AG09309 (cell line): ENCODE data around the gene MINDY2.
"Not testable (repeated sequence)": the region's sequence is repeated elsewhere in the genome, so short reads cannot be mapped to it uniquely, and the experiment has no call there.

ENCODE experiments used
- DNase-seq: peaks from one replicate; pipeline ENCODE4 v3.0.0-alpha.2; 2010; ENCODE audit warnings: low read depth
- H3K4me3 ChIP-seq: 2 replicates; pipeline ENCODE4 v1.5.1; 2011; ENCODE audit warnings: mild to moderate bottlenecking, low read depth, low read length, moderate library complexity; ENCODE audit not compliant: control insufficient read depth
- TF ChIP-seq, protein P1 (sequence below): IDR thresholded peaks from 2 replicates; pipeline ENCODE4 v1.5.1; 2011; ENCODE audit warnings: mild to moderate bottlenecking, low read depth, low read length, inconsistent platforms; ENCODE audit not compliant: insufficient read depth, control insufficient read depth; ENCODE audit errors: missing control alignments

The MINDY2 gene

DNA sequence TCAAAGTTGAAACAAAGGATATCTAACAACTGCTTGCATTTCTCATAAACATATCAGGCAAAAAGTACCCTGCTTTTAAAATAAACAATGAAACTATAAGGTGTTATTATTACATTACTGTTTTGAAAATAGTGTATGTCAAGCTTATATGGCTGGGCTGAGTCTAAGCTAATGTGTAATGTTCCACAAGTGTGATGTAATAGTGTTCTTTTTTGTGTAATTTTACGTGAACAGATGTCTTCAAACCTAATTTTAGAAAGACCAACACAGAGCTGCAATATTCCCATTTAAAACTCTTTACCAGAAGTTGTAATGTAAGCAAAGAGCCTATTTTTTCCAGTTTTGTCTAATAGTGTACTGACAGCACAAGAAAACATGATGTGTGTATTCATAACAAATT, 34.0 kb downstream of the MINDY2 start:
- TF ChIP-seq, protein P1, sequence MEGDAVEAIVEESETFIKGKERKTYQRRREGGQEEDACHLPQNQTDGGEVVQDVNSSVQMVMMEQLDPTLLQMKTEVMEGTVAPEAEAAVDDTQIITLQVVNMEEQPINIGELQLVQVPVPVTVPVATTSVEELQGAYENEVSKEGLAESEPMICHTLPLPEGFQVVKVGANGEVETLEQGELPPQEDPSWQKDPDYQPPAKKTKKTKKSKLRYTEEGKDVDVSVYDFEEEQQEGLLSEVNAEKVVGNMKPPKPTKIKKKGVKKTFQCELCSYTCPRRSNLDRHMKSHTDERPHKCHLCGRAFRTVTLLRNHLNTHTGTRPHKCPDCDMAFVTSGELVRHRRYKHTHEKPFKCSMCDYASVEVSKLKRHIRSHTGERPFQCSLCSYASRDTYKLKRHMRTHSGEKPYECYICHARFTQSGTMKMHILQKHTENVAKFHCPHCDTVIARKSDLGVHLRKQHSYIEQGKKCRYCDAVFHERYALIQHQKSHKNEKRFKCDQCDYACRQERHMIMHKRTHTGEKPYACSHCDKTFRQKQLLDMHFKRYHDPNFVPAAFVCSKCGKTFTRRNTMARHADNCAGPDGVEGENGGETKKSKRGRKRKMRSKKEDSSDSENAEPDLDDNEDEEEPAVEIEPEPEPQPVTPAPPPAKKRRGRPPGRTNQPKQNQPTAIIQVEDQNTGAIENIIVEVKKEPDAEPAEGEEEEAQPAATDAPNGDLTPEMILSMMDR: no peak
- no peak for DNase-seq
- H3K4me3 ChIP-seq: no peak overlapping the region

DNA sequence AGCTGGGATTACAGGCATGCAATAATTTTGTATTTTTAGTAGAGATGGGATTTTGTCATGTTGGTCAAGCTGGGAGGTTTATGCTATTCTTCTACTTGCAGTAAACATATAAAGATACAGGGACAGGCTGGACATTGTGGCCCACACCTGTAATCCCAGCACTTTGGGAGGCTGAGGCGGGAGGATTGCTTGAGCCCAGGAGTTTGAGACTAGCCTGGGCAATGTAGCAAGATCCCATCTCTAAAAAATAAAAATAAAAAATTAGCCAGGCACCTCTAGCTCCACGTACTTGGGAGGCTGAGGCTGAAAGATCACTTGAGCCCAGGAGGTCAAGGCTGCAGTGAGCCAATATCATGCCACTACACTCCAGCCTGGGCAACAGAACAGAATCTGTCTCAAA, 52.2 kb downstream of the MINDY2 start:
- H3K4me3 ChIP-seq, DNase-seq: not testable (repeated sequence)

DNA sequence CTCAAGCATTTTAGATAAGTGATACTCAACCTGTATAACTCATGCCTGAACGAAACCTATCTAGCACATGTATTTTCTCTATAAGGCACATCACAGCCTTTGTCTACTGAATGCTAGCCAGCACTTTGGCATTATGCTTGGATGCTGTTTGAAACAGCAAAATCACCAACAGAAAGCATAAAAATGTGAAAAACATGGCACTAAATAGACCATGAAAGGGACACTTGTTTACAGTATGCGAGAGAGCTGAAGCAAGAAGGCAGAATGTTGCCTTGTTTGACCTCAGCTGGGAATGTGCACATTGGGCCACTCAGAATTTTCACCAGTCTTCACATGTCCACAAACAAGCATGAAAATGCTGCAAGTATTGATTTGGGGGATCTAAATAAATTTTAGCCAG, 59.5 kb downstream of the MINDY2 start:
- H3K4me3 ChIP-seq: no peak overlapping the region
- TF ChIP-seq, protein P1: no peak
- no peak for DNase-seq

DNA sequence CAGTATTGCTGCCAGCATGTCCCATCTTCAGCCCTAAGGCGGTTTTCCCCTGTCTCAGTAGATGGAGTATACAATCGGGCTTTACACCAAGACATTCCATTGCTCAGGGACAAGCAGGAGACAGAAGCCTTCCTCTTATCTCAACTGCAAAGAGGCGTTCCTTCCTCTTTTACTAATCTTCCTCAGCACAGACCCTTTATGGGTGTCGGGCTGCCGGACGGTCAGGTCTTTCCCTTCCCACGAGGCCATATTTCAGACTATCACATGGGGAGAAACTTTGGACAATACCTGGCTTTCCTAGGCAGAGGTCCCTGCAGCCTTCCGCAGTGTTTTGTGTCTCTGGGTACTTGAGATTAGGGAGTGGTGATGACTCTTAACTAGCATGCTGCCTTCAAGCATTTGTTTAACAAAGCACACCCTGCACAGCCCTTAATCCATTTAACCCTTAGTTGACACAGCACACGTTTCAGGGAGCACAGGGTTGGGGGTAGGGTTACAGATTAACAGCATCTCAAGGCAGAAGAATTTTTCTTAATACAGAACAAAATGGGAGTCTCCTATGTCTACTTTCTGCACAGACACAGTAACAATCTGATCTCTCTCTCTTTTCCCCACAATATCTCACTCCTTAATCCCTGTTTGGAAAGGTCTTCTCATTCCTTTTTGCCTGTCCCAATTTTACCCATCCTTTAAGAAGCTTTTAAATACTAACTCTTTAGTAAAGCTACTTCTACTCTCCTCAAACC, 62.8 kb downstream of the MINDY2 start:
- not testable (repeated sequence) for DNase-seq, H3K4me3 ChIP-seq

DNA sequence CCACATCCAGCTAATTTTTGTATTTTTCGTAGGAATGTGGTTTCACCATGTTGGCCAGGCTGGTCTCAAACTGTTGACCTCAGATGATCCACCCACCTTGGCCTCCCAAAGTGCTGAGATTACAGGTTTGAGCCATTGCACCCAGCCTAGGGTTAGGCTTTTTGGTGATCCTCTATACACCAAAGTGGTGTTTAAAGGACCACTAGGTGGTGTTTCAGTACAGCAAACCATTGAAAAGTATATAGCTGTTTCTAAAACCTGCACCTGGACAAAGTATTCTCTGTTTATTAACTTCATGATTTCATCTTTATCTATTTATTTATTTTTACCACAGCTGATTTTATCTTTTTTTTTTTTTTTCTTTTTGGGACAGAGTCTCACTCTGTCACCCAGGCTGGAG, 68.4 kb downstream of the MINDY2 start:
- DNase-seq: no peak
- TF ChIP-seq, protein P1: peak; percentile 33
- no peak overlapping the region for H3K4me3 ChIP-seq

DNA sequence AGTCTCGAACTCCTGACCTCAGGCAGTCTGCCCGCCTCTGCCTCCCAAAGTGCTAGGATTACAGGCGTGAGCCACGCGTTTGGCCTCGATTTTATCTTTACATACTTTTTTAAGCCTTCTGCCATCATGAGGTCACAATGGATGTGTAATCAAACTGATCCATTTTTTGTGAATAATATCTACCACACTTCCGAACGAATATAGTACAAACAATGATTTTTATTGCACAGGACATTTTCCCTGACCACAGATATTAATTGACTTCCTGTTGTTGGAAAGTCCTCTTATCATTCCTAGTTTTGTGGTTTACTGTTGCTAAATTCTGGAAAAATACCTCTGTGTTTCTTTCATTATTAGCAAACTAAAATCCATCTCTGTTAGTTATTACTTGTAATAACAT, 68.9 kb downstream of the MINDY2 start:
- TF ChIP-seq, protein P1: no peak
- DNase-seq: peak; percentile 45
- H3K4me3 ChIP-seq: no peak overlapping the region

DNA sequence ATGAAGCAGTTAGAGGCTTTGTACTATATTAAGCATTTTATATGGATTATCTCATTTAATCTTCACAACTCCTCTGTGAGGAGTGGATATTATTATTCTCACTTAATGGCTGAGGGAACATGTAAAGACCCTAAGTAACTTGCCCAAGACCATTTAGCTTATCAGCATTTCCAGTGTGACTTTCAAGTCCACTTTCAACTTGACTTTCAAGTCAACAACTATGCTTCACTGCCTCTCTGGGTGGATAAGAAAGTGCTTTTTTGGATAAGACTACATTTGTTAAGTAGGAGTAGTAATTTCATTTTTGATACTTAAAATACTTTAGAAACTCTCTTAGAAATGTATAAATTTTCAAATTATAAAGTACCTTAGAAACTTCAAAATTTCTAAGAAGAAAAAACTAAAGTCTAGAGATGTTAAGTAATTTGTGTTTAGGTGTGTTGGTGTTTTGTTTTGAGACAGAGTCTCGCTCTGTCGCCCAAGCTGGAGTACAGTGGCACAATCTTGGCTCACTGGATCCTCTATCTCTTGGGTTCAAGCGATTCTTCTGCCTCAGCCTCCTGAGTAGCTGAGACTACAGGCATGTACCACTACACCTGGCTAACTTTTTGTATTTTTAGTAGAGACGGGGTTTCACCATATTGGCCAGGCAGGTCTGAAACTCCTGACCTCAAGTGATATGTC, 71.8 kb downstream of the MINDY2 start:
- no peak overlapping the region for H3K4me3 ChIP-seq
- no peak for DNase-seq
- TF ChIP-seq, protein P1: no peak

DNA sequence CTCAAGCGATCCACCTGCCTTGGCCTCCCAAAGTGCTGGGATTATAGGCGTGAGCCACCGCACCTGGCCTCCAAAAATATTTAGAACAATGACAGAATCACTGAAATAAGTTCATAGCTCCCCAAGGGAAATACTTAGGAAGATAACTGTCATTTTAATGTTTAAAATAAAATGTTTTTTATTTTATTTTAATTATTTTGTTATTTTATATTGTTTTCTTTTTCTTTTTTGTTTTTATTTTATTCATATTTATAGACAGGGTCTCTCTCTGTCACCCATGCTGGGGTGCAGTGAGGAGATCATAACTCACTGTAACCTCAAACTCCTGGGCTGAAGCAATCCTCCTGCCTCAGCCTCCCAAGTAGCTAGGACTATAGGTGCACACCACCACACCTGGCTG, 80.1 kb downstream of the MINDY2 start:
- H3K4me3 ChIP-seq, DNase-seq: not testable (repeated sequence)
